Immature natural killer cell (primary cell): ENCODE results near the gene PCLO. TPM values are rescaled to one million over a fixed set of nuclear protein-coding genes. Genes with fewer than 3 reads are reported as not detected.

Experiments
- DNase-seq, 3 donors: peaks; one replicate each; pipeline ENCODE4 v3.0.0; 2022; ENCODE audit warnings: mixed read lengths in 1 of 3
- H3K27ac Mint-ChIP-seq, 6 donors: one replicate each; pipeline ENCODE4 v1.8.0; 2020; ENCODE audit warnings: mixed read lengths in 6 of 6, mild to moderate bottlenecking in 5 of 6, inconsistent platforms in 4 of 6, moderate library complexity in 3 of 6
- H3K27me3 Mint-ChIP-seq, 3 donors: one replicate each; pipeline ENCODE4 v1.8.0; 2020 to 2021; ENCODE audit warnings: low read depth in 3 of 3, mild to moderate bottlenecking in 3 of 3, mixed read lengths in 3 of 3, moderate library complexity in 3 of 3, inconsistent platforms in 1 of 3
- H3K36me3 Mint-ChIP-seq, 3 donors: one replicate each; pipeline ENCODE4 v1.8.0; 2020; ENCODE audit warnings: mixed read lengths in 3 of 3, inconsistent platforms in 2 of 3, mild to moderate bottlenecking in 2 of 3
- H3K4me1 Mint-ChIP-seq, 2 donors: one replicate each; pipeline ENCODE4 v1.8.0; 2020; ENCODE audit warnings: inconsistent platforms in 2 of 2, mild to moderate bottlenecking in 2 of 2, mixed read lengths in 2 of 2, moderate library complexity in 1 of 2
- H3K4me3 Mint-ChIP-seq, 5 donors: one replicate each; pipeline ENCODE4 v1.8.0; 2020; ENCODE audit warnings: mild to moderate bottlenecking in 5 of 5, mixed read lengths in 5 of 5, inconsistent platforms in 3 of 5, moderate library complexity in 3 of 5
- H3K9me3 Mint-ChIP-seq, 6 donors: one replicate each; pipeline ENCODE4 v1.8.0; 2020; ENCODE audit warnings: mild to moderate bottlenecking in 6 of 6, mixed read lengths in 6 of 6, inconsistent platforms in 4 of 6, moderate library complexity in 3 of 6
- polyA plus RNA-seq, 3 donors: library from polyadenylated mRNA; unstranded; fragments of 300-500 nt; fragmentation: Illumina TruSeq; gene quantifications; one replicate each; pipeline ENCODE4 v1.2.3, GENCODE V29; 2021

The PCLO gene
- polyA plus RNA-seq, 3 donors from 2014 or later = not detected

DNA sequence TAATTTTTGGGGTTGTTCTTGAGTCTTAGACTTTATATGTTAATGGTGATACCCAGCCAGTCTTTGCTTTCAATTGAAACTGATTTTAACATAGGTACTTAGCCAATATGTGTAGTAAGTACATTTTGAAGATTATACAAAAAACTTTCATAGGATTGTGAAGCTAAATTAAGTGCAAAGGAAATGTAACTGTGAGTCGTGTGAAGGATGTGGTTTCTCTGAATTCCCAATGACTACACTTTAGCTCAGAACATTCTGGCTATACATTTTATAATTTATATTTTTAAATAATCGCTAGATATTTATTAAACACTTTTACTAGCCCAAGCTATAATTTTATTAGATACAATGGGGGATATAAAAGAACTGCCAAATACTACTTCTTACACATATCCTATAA lies 359.3 kb downstream of the PCLO start:
- no peak for DNase-seq
- Mint-ChIP-seq H3K27ac (no peak overlapping the region), H3K27me3 (peaks cover 0 to 2% (median 0%) of the 10 kb centered on the region in 3 donors), H3K9me3 (peaks cover 0 to 11% (median 4%) of the 10 kb centered on the region in 6 donors), H3K4me1 (no peaks in the 10 kb centered on the region), H3K4me3 (no peak overlapping the region), H3K36me3 (no peaks in the 10 kb centered on the region)

- H3K27me3 Mint-ChIP-seq = peaks cover 0 to 1% (median 0%) of the 10 kb centered on the region in 3 donors
- no peak for DNase-seq
- peaks cover 4 to 28% (median 14%) of the 10 kb centered on the region in 6 donors for H3K9me3 Mint-ChIP-seq
- H3K4me3 Mint-ChIP-seq = no peak overlapping the region
- no peak overlapping the region for H3K27ac Mint-ChIP-seq
- no peaks in the 10 kb centered on the region for H3K36me3 Mint-ChIP-seq
- no peaks in the 10 kb centered on the region for H3K4me1 Mint-ChIP-seq
These were observed 372.6 kb downstream of the PCLO start for GRCh38 chr7:82789883-82790609.

DNA sequence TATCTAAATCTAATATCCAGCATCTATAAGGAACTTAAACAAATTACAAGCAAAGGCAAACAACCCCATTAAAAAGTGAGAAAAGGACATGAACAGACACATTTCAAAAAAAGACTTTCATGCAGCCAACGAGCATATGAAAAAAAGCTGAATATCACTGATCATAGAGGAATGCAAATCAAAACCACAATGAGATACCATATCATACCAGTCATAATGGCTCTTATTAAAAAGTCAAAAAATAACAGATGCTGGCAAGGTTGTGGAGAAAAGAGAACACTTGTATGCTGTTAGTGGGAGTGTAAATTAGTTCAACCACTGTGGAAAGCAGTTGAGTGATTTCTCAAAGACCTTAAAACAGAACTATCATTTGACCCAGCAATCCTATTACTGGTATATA lies 384.7 kb downstream of the PCLO start:
- Mint-ChIP-seq H3K27me3 (peaks cover 0 to 4% (median 0%) of the 10 kb centered on the region in 3 donors), H3K4me1 (no peaks in the 10 kb centered on the region), H3K27ac (no peak overlapping the region), H3K36me3 (no peaks in the 10 kb centered on the region), H3K9me3 (peaks cover 5 to 31% (median 16%) of the 10 kb centered on the region in 6 donors), H3K4me3 (no peak overlapping the region)
- DNase-seq = no peak

DNA sequence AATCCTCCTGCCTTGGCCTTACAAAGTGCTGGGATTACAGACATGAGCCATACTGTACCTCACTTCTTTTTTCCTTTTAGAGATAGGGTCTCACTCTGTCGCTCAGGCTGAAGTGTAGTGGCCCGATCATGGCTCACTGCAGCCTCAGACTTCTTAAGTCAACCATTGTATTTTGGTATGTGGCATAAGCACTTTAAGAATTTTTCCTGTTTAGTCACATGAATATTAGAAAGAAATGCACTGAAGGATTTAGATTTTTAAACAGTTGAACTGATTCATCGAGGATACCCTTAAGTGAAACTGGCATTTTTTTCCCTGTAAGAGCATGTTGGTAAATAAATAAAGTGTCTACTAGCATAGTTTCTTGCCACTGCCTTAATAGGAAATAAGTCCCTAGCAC lies 399.8 kb downstream of the PCLO start:
- Mint-ChIP-seq H3K27me3 (peaks cover 0 to 3% (median 0%) of the 10 kb centered on the region in 3 donors), H3K27ac (no peak overlapping the region), H3K9me3 (peaks cover 0 to 32% (median 9%) of the 10 kb centered on the region in 6 donors), H3K4me1 (no peaks in the 10 kb centered on the region), H3K4me3 (no peak overlapping the region), H3K36me3 (no peaks in the 10 kb centered on the region)
- no peak for DNase-seq

DNA sequence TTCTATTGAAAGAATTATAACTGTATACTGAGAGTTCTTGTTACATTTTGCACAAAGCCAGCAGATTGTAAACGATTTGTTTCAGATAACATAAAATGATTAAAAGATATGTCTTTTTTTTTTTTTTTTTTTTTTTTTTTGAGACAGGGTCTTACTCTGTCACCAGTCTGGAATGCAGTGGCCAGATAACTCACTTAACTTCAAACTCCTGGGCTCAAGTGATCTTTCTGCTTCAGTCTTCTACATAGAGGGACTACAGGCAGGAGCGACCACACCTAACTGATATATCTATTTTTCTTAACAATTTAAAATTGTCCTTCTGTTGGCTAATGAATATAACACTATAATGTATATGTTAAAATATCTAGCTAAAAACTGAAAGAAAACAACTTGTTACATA lies 401.9 kb downstream of the PCLO start:
- H3K27ac Mint-ChIP-seq = no peak overlapping the region
- H3K4me1 Mint-ChIP-seq = no peaks in the 10 kb centered on the region
- no peak overlapping the region for H3K4me3 Mint-ChIP-seq
- DNase-seq = no peak
- H3K27me3 Mint-ChIP-seq = peaks cover 0 to 3% (median 0%) of the 10 kb centered on the region in 3 donors
- peaks cover 0 to 20% (median 8%) of the 10 kb centered on the region in 6 donors for H3K9me3 Mint-ChIP-seq
- H3K36me3 Mint-ChIP-seq = no peaks in the 10 kb centered on the region

GRCh38 chr7:82760074-82760473 lies 402.6 kb downstream of the PCLO start:
- Mint-ChIP-seq H3K27me3 (peaks cover 0 to 3% (median 0%) of the 10 kb centered on the region in 3 donors), H3K4me3 (no peak overlapping the region), H3K9me3 (peaks cover 0 to 20% (median 8%) of the 10 kb centered on the region in 6 donors), H3K27ac (no peak overlapping the region), H3K4me1 (no peaks in the 10 kb centered on the region), H3K36me3 (no peaks in the 10 kb centered on the region)
- DNase-seq = no peak

DNA sequence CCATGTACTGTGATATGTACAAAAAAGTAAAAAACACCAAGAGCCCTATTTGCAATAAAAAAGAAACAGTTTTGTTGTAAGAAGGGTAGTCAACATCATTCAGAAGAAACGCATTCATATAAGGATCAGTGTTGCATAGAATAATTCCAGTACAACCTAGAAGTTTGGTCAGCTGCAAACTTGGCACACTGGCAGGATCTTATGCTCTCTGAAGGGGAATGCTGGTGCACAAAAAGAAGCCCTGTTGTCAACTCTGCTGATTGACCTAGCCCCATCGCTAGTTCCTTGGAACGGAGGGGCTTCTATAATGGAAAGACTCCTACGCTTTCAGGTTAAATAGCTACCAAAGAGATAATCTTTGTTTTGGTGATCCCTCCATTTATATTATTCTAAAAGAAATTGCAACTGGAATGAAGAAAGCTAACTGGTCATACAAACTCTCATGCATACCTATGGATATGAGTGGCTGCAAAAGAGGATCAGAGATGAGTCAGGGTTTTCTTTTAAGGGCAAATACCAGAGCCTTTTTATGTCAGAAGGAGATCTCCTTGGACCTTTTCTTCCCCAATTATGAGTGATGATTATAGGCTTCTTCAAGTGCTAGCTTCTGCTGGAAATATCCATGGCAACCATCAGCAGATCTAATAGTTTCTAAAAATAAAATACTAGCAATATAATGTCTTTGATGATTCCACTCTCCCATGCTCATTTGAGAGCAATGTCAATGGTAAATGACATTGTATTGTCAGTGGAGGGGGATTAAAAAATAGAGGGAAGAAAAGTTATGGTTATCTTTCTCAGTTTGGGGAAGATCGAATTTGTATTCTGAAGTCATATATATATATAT lies 406.8 kb downstream of the PCLO start:
- no peak overlapping the region for H3K4me3 Mint-ChIP-seq
- no peak for DNase-seq
- peaks cover 0 to 3% (median 0%) of the 10 kb centered on the region in 3 donors for H3K27me3 Mint-ChIP-seq
- no peak overlapping the region for H3K27ac Mint-ChIP-seq
- no peaks in the 10 kb centered on the region for H3K4me1 Mint-ChIP-seq
- peaks cover 0 to 18% (median 8%) of the 10 kb centered on the region in 6 donors for H3K9me3 Mint-ChIP-seq
- no peaks in the 10 kb centered on the region for H3K36me3 Mint-ChIP-seq

- Mint-ChIP-seq H3K36me3 (no peaks in the 10 kb centered on the region), H3K4me1 (no peaks in the 10 kb centered on the region), H3K27ac (no peak overlapping the region), H3K4me3 (no peak overlapping the region), H3K27me3 (no peaks in the 10 kb centered on the region), H3K9me3 (peaks cover 0 to 13% (median 4%) of the 10 kb centered on the region in 6 donors)
- DNase-seq = no peak
These were observed 412.7 kb downstream of the PCLO start for GRCh38 chr7:82750007-82750406.

DNA sequence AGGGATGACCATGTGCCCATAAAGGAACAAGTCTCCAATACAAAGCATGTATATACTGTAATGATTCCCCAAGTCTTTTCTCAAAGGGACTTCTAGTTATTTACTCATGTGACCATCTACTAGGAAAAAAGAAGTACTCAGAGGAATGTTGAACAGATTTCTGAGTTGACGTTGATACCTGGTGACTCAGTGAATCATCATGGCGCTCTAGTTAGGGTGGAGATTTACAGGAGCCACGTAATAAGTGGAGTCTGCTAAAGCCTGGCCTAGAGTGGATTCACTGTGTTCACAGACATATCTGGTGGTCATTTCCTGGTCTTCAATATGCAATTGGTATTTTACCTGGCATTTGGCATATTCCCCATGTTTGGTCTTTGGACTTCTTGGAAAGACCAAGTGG lies 416.9 kb downstream of the PCLO start:
- DNase-seq = no peak
- Mint-ChIP-seq H3K4me1 (no peaks in the 10 kb centered on the region), H3K36me3 (no peaks in the 10 kb centered on the region), H3K27me3 (peaks cover 0 to 3% (median 0%) of the 10 kb centered on the region in 3 donors), H3K9me3 (peaks cover 0 to 23% (median 4%) of the 10 kb centered on the region in 6 donors), H3K4me3 (no peak overlapping the region), H3K27ac (no peak overlapping the region)

DNA sequence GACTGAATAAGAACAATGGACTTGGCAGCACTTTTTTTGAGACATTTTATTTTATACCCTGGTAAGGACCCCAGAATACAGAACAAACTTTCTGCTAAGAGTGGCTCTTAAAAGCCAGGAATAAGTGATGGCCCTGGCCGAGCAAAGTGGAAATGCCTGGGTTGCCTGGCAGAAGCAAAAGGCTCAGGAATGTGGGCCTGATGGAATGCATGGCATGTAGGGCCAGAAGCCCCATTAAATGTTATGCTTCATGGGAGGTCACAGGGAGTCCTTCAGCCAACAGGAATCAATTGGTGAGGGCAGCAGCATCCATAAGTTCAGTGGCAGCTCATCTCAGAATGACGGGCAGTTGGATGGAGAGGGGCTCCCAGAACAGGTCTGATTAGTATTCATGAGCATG lies 417.6 kb downstream of the PCLO start:
- Mint-ChIP-seq H3K36me3 (no peaks in the 10 kb centered on the region), H3K4me3 (no peak overlapping the region), H3K4me1 (no peaks in the 10 kb centered on the region), H3K27me3 (peaks cover 0 to 3% (median 0%) of the 10 kb centered on the region in 3 donors), H3K27ac (no peak overlapping the region), H3K9me3 (peaks cover 0 to 23% (median 4%) of the 10 kb centered on the region in 6 donors)
- DNase-seq = no peak

DNA sequence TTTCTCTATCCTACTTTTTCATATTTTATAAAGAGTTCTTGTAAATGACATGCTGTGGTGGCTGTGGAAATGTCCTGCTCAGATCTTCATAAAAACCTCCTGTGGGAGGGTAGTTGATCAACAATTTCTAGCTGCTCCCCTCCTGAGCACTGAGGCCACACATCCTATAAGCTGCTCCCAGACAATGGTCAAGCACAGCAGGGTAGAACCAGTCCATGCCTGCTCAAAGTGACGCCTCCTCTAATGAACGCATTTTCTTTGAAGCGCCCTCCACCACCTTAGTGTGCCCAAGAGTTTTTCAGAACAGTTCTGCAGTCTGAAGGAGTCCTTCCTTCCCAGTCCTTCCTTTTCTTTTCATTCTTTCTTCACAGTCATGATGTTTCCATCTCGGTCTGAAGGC lies 420.5 kb downstream of the PCLO start:
- no peak overlapping the region for H3K4me3 Mint-ChIP-seq
- no peaks in the 10 kb centered on the region for H3K36me3 Mint-ChIP-seq
- no peaks in the 10 kb centered on the region for H3K4me1 Mint-ChIP-seq
- peaks cover 0 to 26% (median 0%) of the 10 kb centered on the region in 6 donors for H3K9me3 Mint-ChIP-seq
- peaks cover 0 to 3% (median 3%) of the 10 kb centered on the region in 3 donors for H3K27me3 Mint-ChIP-seq
- H3K27ac Mint-ChIP-seq = no peak overlapping the region
- DNase-seq = no peak

- Mint-ChIP-seq H3K4me1 (no peaks in the 10 kb centered on the region), H3K4me3 (no peak overlapping the region), H3K27ac (no peak overlapping the region), H3K36me3 (no peaks in the 10 kb centered on the region), H3K27me3 (peaks cover 0 to 3% (median 3%) of the 10 kb centered on the region in 3 donors), H3K9me3 (peaks cover 0 to 21% (median 0%) of the 10 kb centered on the region in 6 donors)
- DNase-seq = no peak
These were observed 421.2 kb downstream of the PCLO start for GRCh38 chr7:82741493-82741892.

- H3K4me1 Mint-ChIP-seq = no peaks in the 10 kb centered on the region
- no peak overlapping the region for H3K27ac Mint-ChIP-seq
- peaks cover 0 to 3% (median 3%) of the 10 kb centered on the region in 3 donors for H3K27me3 Mint-ChIP-seq
- no peak for DNase-seq
- H3K4me3 Mint-ChIP-seq = no peak overlapping the region
- no peaks in the 10 kb centered on the region for H3K36me3 Mint-ChIP-seq
- H3K9me3 Mint-ChIP-seq = peaks cover 0 to 27% (median 0%) of the 10 kb centered on the region in 6 donors
These were observed 422.3 kb downstream of the PCLO start for GRCh38 chr7:82740246-82740848.

- no peak overlapping the region for H3K27ac Mint-ChIP-seq
- no peaks in the 10 kb centered on the region for H3K4me1 Mint-ChIP-seq
- H3K36me3 Mint-ChIP-seq = no peaks in the 10 kb centered on the region
- H3K9me3 Mint-ChIP-seq = peaks cover 0 to 17% (median under 1%) of the 10 kb centered on the region in 6 donors
- no peak for DNase-seq
- no peak overlapping the region for H3K4me3 Mint-ChIP-seq
- peaks cover 0 to 3% (median 0%) of the 10 kb centered on the region in 3 donors for H3K27me3 Mint-ChIP-seq
These were observed 426.1 kb downstream of the PCLO start for GRCh38 chr7:82736633-82737032.
